Amniotic epithelial cell (primary cell): Measurements from ENCODE around the gene FAM3D.

Experiments
- DNase-seq: peaks from one replicate; pipeline ENCODE4 v3.0.0-alpha.2; 2010; ENCODE audit warnings: low read depth

The FAM3D gene

DNA sequence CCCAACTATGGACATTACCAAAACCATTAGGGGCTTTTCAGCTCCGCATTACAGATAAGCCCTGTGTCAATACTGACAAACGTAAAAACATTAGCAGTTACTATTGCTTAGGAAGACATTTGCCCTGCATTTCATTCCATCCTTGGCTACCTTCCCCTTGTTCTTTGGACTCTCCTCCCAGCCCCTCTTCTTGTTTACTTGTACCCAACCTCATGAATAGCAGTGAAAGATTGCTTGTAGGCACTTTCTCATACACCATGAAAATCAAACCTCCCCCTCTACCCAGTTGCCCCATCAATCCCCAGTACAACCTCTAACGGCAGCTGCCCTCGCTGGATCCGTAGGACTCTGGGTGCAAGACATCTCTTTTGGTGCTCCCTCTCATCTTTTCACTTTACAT, 72.5 kb downstream of the FAM3D start:
- no peak for DNase-seq

DNA sequence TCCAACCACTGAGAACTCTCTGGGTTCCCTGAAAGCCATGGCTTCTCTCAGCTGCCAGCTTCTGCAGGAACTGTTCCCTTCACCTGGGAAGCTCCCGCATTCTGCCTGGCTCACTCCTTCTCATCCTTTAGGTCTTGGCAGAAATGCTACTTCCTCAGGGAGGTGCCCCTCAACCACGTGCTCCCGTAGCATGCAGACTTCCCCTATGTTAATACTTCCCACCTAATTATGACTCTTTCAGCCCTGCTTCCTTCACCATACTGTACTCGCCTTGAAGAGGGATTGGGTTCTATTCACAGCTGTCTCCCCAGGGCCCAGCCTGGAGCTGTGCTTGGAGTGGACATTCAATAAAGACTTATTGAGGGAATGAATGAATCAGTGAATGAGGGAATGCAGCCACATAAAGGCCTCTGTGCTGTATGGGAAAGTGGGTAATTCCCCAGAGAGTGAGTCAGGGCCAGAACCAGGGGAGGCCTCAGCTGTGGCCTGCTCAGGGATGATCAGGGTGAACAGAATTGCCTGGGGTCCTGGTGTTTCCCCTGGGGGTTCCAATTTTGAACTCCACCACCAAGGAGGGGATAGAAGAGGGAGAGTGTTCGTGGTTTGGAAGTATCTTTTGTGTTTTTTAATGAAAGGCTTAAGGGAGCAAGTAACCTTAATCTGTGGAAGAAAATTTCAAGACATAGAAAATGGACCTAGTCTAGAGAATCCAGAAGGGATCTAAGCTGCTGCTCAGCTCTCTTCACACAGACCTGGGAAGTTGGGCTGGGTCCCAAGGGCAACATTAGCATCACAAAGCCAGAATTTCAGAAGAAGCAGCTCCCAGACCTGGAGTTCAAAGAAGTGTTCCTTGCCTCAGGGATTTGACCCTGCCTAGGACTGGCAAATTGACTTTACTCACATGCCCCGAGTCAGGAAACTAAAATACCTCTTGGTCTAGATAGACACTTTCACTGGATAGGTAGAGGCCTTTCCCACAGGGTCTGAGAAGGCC, 74.8 kb downstream of the FAM3D start:
- no peak for DNase-seq

DNA sequence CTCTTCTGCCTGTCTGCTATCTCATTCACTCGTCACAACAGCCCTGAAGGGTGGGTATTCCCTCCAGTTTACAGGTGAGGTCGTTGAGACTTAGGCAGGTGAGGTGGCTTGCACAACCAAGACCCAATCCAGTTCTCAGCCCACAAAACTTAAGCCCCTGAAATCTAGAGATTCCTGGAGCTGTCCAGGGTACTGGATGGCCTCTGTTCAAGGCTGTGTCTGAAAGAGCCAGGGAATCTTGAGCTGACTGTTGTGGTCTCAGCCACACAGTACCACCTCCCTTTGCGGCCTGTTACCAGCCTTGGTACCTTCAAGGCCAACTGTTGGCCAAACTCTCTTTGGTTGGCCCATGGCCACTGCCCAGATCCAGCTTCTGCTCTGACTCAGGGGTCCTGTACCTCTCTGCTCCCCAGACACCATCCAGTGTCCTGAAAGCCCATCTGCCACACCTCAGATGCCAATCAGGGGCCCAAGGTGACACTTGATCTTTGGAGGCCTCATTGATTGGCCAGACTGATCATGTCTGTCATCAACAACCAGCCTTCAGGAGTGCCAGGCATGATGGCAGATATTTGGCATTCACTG, 78.5 kb downstream of the FAM3D start:
- peak; percentile 43 for DNase-seq

DNA sequence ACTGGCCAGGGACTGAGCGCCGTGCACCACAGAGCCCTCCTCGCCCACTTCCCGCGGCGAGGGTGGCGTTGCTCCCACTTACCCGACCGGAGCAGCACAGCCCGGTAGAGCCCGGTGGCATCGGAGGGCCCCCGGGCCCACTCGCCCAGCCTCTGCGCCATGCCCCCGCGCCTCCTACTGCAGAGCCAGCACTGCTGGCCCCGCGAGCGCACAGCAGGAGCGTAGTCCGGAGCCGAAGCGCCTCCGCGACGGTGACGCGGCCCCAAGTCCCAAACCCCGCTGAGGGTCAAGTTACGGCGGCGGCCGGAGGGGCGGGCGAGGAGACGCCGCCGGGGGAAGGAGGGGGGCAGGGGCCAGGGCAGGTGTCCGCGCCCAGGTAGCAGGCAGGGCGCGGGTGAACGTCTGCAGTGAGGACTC, 79.8 kb downstream of the FAM3D start:
- no peak for DNase-seq

DNA sequence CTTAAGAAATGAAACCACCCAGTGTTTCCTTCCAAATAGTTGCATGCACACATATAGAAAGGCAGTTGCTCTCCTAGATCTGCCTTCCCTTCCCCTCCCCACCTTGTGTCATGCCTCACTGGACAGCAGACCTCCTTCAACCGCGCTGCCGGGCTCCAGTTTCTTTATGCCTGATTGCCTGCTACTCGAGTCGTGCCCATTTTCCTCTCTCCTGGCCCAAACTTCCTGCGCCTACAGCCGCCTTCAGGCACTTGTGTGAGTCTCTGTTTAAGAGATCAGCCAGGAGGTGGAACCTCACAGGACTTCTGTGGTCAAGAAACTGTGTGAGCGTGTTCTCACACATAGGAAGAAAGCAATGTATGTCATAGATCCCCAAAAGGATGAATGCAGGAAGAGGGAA, 80.6 kb downstream of the FAM3D start:
- DNase-seq: no peak

DNA sequence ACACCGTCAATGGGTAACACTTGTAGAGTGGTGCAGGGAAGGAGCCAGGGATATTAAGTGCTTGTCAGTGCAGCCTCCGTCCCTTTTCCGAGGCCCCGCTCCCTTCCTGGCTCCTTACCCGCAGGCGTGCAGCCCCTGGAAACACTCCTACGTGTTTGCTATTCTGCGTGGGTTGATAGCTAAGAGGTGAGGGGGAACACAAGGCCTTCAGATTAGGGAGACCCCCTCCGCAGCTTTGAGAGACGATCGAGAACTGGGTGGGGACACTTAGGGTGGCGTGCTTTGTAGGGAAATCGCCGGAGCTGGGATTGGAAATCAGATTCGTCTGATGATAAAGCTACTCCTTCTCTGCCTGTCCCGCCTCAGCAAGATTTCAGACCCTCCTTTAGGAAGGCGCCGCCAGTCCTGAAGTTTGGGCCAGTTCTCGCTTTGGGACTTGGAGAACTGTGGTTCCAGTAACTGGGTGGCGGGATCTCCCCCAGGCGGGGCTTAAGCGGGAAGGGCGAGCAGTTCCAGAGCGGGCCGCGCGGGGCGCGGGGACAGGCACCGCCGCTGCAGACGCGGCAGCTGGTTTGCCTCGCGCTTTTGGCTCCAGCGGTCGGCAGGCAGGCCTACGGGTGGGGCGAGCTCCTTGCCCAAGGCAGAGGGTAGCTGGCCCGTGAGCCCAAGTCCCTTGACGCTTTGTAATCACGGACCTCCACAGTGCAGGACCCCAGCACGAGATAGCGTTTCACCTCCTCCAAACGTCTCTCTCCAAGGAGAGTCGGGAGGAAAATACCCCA, 81.4 kb downstream of the FAM3D start:
- DNase-seq: no peak

DNA sequence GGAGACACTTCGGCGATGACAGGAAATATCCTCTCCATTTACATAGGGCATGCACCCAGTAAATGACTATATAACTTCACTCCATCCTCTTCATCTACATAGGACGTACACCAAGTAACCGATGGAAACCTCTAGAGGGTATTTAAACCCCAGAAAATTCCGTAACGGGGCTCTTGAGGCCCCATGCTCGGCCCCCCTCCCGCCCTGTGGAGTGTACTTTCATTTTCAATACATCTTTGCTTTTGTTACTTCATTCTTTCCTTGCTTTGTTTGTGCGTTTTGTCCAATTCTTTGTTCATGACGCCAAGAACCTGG, 81.9 kb downstream of the FAM3D start:
- DNase-seq: no peak
